ENCODE results near the gene HNRNPUL1. TPM values are rescaled to one million over a fixed set of nuclear protein-coding genes. Genes with fewer than 3 reads are reported as not detected.

The HNRNPUL1 gene
- total RNA-seq, 1 donor from 2014 or later = 126 TPM

DNA sequence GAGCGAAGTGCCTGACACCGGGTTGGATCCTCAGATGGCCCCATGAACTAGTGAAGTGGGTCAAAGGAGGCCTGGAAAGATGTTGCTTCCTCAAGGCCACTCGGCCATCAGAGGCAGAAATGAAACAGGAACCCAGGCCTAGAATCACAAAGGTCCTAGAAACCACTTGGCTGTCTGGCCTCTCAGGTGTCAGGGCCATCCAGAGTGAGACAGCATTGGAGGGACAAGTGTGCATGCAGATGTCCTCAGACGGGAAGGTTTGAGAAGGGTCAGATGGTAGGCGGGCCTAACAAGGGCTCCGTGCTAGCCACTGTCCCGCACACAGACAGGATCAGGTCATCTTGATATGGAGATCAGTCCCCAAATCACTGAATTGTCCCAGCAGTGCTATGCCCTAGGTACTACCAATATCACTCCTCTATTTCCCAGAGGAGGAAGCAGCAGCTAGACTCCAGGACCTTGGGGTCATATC, 60.1 kb downstream of the HNRNPUL1 start:
- H3K4me1 ChIP-seq = peaks cover 18% of the 10 kb centered on the region
- peaks cover 21% of the 10 kb centered on the region for H4K20me1 ChIP-seq (ENCODE audit: low read depth)
- DNase-seq (ENCODE audit: low spot score) = no peak
- Mint-ChIP-seq H3K36me3 (no peaks in the 10 kb centered on the region), H3K27ac (no peak overlapping the region), H3K4me1 (peaks cover 48% of the 10 kb centered on the region), H3K4me3 (peak overlapping the region; percentile 77), H3K27me3 (ENCODE audit: insufficient read depth, low read depth) (peaks cover 11% of the 10 kb centered on the region), H3K9me3 (no peaks in the 10 kb centered on the region)
- H3K27me3 ChIP-seq = peaks cover 12% of the 10 kb centered on the region
- no peak overlapping the region for H3K27ac ChIP-seq
- TF ChIP-seq EZH2phosphoT487 (IDR thresholded peaks at IDR 0.05) = no peak
- TF ChIP-seq, protein P1, sequence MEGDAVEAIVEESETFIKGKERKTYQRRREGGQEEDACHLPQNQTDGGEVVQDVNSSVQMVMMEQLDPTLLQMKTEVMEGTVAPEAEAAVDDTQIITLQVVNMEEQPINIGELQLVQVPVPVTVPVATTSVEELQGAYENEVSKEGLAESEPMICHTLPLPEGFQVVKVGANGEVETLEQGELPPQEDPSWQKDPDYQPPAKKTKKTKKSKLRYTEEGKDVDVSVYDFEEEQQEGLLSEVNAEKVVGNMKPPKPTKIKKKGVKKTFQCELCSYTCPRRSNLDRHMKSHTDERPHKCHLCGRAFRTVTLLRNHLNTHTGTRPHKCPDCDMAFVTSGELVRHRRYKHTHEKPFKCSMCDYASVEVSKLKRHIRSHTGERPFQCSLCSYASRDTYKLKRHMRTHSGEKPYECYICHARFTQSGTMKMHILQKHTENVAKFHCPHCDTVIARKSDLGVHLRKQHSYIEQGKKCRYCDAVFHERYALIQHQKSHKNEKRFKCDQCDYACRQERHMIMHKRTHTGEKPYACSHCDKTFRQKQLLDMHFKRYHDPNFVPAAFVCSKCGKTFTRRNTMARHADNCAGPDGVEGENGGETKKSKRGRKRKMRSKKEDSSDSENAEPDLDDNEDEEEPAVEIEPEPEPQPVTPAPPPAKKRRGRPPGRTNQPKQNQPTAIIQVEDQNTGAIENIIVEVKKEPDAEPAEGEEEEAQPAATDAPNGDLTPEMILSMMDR (IDR thresholded peaks at IDR 0.05) = no peak
- TF ChIP-seq EZH2 (IDR thresholded peaks at IDR 0.05) = no peak
- no peak overlapping the region for H2AFZ ChIP-seq (replicated peaks)
- peaks cover 21% of the 10 kb centered on the region for H3F3A ChIP-seq (ENCODE audit: low read depth)
- H3K4me3 ChIP-seq = peak overlapping the region; percentile 46
- H3K4me2 ChIP-seq = peak overlapping the region; percentile 87
- H3K9ac ChIP-seq = no peak overlapping the region
- H3K9me3 ChIP-seq (ENCODE audit: low read depth) = no peaks in the 10 kb centered on the region
- H3K79me2 ChIP-seq (ENCODE audit: low read depth) = no peaks in the 10 kb centered on the region
- H3K36me3 ChIP-seq = no peaks in the 10 kb centered on the region

DNA sequence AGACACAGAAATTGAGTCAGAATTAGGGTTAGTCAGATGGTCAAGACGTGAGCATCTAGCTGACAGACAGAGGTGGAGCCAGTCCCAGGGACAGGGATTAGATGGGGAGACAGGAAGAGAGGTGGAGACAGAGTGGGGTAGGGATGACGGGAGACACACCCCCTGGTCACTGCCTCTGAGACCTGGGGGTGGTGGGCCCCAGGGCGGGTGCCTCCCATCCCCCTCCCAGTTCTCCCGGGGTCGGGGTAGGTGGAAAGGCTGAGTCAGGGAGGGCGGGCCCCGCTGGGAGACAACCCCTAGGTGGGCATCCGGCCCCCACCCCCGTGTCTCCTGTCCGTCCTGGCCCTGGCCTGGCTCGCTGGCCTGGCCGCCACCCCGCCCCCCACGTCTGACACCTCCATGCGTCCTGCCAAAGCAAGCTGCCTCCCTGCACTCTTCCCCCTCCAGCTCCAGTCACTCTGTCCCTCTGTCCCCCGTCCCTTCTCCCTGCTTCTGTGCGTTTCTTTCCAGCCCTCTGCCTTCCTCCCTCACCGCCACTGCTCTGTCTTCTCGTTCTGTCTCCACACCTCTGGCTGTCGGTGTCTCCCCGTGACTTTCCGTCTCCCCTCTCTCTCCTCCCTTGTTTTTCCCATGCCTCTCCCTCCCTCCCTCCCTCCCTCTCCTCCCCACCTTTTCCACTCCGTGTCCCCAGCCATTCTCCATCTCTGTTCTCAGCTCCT, 60.9 kb downstream of the HNRNPUL1 start:
- no peak overlapping the region for H3K9ac ChIP-seq
- no peaks in the 10 kb centered on the region for H3K9me3 ChIP-seq (ENCODE audit: low read depth)
- H3K4me3 ChIP-seq = peak overlapping the region; percentile 46
- peaks cover 12% of the 10 kb centered on the region for H3K27me3 ChIP-seq
- no peak overlapping the region for H2AFZ ChIP-seq (replicated peaks)
- peaks cover 48% of the 10 kb centered on the region for H3K4me1 Mint-ChIP-seq
- H3K36me3 Mint-ChIP-seq = no peaks in the 10 kb centered on the region
- H3K27ac Mint-ChIP-seq = peak overlapping the region; percentile 85
- H3F3A ChIP-seq (ENCODE audit: low read depth) = peaks cover 21% of the 10 kb centered on the region
- H3K36me3 ChIP-seq = no peaks in the 10 kb centered on the region
- peaks cover 18% of the 10 kb centered on the region for H3K4me1 ChIP-seq
- no peaks in the 10 kb centered on the region for H3K79me2 ChIP-seq (ENCODE audit: low read depth)
- no peaks in the 10 kb centered on the region for H3K9me3 Mint-ChIP-seq
- H3K4me3 Mint-ChIP-seq = peak overlapping the region; percentile 77
- peaks cover 11% of the 10 kb centered on the region for H3K27me3 Mint-ChIP-seq (ENCODE audit: insufficient read depth, low read depth)
- peak; percentile 60 for DNase-seq (ENCODE audit: low spot score)
- H3K4me2 ChIP-seq = peak overlapping the region; percentile 87
- TF ChIP-seq, protein P1 (IDR thresholded peaks at IDR 0.05) = no peak
- TF ChIP-seq EZH2 (IDR thresholded peaks at IDR 0.05) (no peak), EZH2phosphoT487 (IDR thresholded peaks at IDR 0.05) (no peak)
- peaks cover 21% of the 10 kb centered on the region for H4K20me1 ChIP-seq (ENCODE audit: low read depth)
- H3K27ac ChIP-seq = no peak overlapping the region

DNA sequence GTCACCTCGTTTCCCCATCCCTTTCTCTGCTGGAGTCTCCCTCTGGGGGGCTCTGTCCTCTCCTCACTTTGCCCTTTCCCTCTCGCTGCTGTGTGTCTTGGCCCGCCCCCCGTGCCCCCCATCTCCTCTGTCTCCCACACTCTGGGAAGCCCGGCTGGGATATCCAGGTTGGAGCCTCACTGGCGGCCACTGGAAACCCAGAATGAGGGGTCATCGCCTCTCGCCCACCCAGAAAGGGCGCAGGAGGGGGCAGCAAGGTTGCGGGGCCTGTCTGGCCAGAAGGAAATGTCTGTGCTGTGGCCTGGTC, 61.4 kb downstream of the HNRNPUL1 start:
- no peaks in the 10 kb centered on the region for H3K36me3 Mint-ChIP-seq
- Histone ChIP-seq H3K9me3 (ENCODE audit: low read depth) (no peaks in the 10 kb centered on the region), H3K4me2 (peak overlapping the region; percentile 87), H3K4me3 (peak overlapping the region; percentile 46), H3K27ac (no peak overlapping the region), H3K4me1 (peaks cover 18% of the 10 kb centered on the region), H2AFZ (replicated peaks) (no peak overlapping the region), H3K79me2 (ENCODE audit: low read depth) (no peaks in the 10 kb centered on the region), H3F3A (ENCODE audit: low read depth) (peaks cover 21% of the 10 kb centered on the region), H3K9ac (peak overlapping the region; percentile 10), H3K27me3 (peaks cover 12% of the 10 kb centered on the region), H4K20me1 (ENCODE audit: low read depth) (peaks cover 21% of the 10 kb centered on the region), H3K36me3 (no peaks in the 10 kb centered on the region)
- H3K4me1 Mint-ChIP-seq = peaks cover 48% of the 10 kb centered on the region
- no peaks in the 10 kb centered on the region for H3K9me3 Mint-ChIP-seq
- H3K4me3 Mint-ChIP-seq = peak overlapping the region; percentile 76
- H3K27ac Mint-ChIP-seq = no peak overlapping the region
- DNase-seq (ENCODE audit: low spot score) = no peak
- peaks cover 11% of the 10 kb centered on the region for H3K27me3 Mint-ChIP-seq (ENCODE audit: insufficient read depth, low read depth)
- TF ChIP-seq EZH2phosphoT487 (IDR thresholded peaks at IDR 0.05) = no peak
- TF ChIP-seq, protein P1 (IDR thresholded peaks at IDR 0.05) = no peak
- no peak for TF ChIP-seq EZH2 (IDR thresholded peaks at IDR 0.05)
